Keratinocyte (primary cell): ENCODE measurements around the gene DBNL. TPM values are rescaled to one million over a fixed set of nuclear protein-coding genes. Genes with fewer than 3 reads are reported as not detected.

Experiments
- DNase-seq: peaks from one replicate; pipeline ENCODE4 v3.0.0-alpha.2; 2011; ENCODE audit warnings: low read depth, missing footprints, low spot score
- FAIRE-seq: peaks from 2 replicates; lab custom pipeline; 2011; peaks lifted over from hg19 to GRCh38; lab: Jason Lieb, UNC
- H2AFZ ChIP-seq: 2 replicates; pipeline ENCODE4 v1.6.0; 2012; ENCODE audit warnings: low read length, control low read depth, inconsistent platforms; ENCODE audit not compliant: control insufficient read depth
- H3K27ac ChIP-seq: 2 replicates; pipeline ENCODE4 v1.5.1; 2011; ENCODE audit warnings: low read length; ENCODE audit not compliant: control insufficient read depth, insufficient read depth
- H3K27me3 ChIP-seq: 3 replicates; pipeline ENCODE4 v1.6.0; 2011; ENCODE audit warnings: low read length; ENCODE audit not compliant: control insufficient read depth, insufficient read depth; ENCODE audit errors: extremely low read depth
- H3K36me3 ChIP-seq, 2 experiments: 2 replicates in 1 of 2; 3 replicates in 1 of 2; pipeline ENCODE4 v1.5.1; 2011; ENCODE audit warnings: low read length in 2 of 2, mild to moderate bottlenecking in 1 of 2; ENCODE audit not compliant: control insufficient read depth in 2 of 2, insufficient read depth in 2 of 2; ENCODE audit errors: extremely low read depth in 1 of 2
- H3K4me1 ChIP-seq: 3 replicates; pipeline ENCODE4 v1.5.1; 2011; ENCODE audit warnings: low read length; ENCODE audit not compliant: control insufficient read depth, insufficient read depth; ENCODE audit errors: extremely low read depth
- H3K4me2 ChIP-seq: 3 replicates; pipeline ENCODE4 v1.6.0; 2011; ENCODE audit warnings: low read depth, low read length; ENCODE audit not compliant: control insufficient read depth, insufficient read depth; ENCODE audit errors: extremely low read depth
- H3K4me3 ChIP-seq, 3 experiments: fragments of 200-600 bp in 1 of 3; sonication (generic) in 1 of 3; 2 replicates in 2 of 3; 3 replicates in 1 of 3; pipeline ENCODE4 v1.5.1; 2011 to 2016; ENCODE audit warnings: low read length in 3 of 3, mild to moderate bottlenecking in 3 of 3, control low read depth in 2 of 3, inconsistent platforms in 1 of 3, low read depth in 1 of 3, mixed read lengths in 1 of 3, mixed run types in 1 of 3, moderate library complexity in 1 of 3; ENCODE audit not compliant: control insufficient read depth in 2 of 3, insufficient read depth in 2 of 3; ENCODE audit errors: extremely low read depth in 1 of 3
- H3K79me2 ChIP-seq: 2 replicates; pipeline ENCODE4 v1.6.0; 2012; ENCODE audit warnings: low read length; ENCODE audit not compliant: control insufficient read depth, insufficient read depth
- H3K9ac ChIP-seq: 3 replicates; pipeline ENCODE4 v1.6.0; 2011; ENCODE audit warnings: low read length; ENCODE audit not compliant: control insufficient read depth, insufficient read depth; ENCODE audit errors: extremely low read depth
- H3K9me1 ChIP-seq: 3 replicates; pipeline ENCODE4 v1.6.0; 2011; ENCODE audit warnings: low read length; ENCODE audit not compliant: control insufficient read depth, insufficient read depth; ENCODE audit errors: extremely low read depth
- H3K9me3 ChIP-seq: 2 replicates; pipeline ENCODE4 v1.5.1; 2012; ENCODE audit warnings: low read depth, low read length; ENCODE audit not compliant: control insufficient read depth
- H4K20me1 ChIP-seq: 3 replicates; pipeline ENCODE4 v1.6.0; 2011; ENCODE audit warnings: low read length; ENCODE audit not compliant: control insufficient read depth, insufficient read depth; ENCODE audit errors: extremely low read depth
- CTCF ChIP-seq, 3 experiments: IDR thresholded peaks in 1 of 3; conservative IDR thresholded peaks in 1 of 3; optimal IDR thresholded peaks in 1 of 3; 2 replicates in 2 of 3; 3 replicates in 1 of 3; pipeline versions ENCODE3 to v1.5.1; 2011; ENCODE audit warnings: low read length in 3 of 3, mild to moderate bottlenecking in 3 of 3, moderate library complexity in 2 of 3, control low read depth in 1 of 3, inconsistent platforms in 1 of 3; ENCODE audit not compliant: insufficient read depth in 2 of 3; ENCODE audit errors: extremely low read depth in 1 of 3
- EZH2 ChIP-seq: IDR thresholded peaks from one replicate; pipeline ENCODE4 v1.6.1; 2012; ENCODE audit warnings: inconsistent platforms, mild to moderate bottlenecking, low read length, moderate library complexity
- dilution Hi-C: fragments of 300-500 bp; cut with MboI; formaldehyde crosslinking; loops from one replicate; pipeline ENCODE4 v1.7.0; 2020; ENCODE audit warnings: low sequenced_read_pairs; ENCODE audit not compliant: extremely low pct_ligation_motif_present
- polyA plus RNA-seq, 5 experiments: library from polyadenylated mRNA; depleted of rRNA in 3 of 5; stranded (reverse) in 3 of 5; stranded (forward) in 1 of 5; unstranded in 1 of 5; fragments of >200 nt; gene quantifications; 1 replicate in 1 of 5; 2 replicates in 3 of 5; 3 replicates in 1 of 5; pipeline versions ENCODE4 v1.2.1 to v1.2.3, GENCODE V29; 2011 to 2012; ENCODE audit warnings: missing spikeins in 2 of 5, low read depth in 1 of 5, low replicate concordance in 1 of 5

Gene DBNL
- polyA plus RNA-seq, 1 donor (not counting 4 experiments of a cell fraction or from before 2014, with no cell fraction given), result 76.1 TPM

GRCh38 chr7:44100458-44101302 lies 56.2 kb downstream of the DBNL start:
- H3K36me3 ChIP-seq, result no peaks in the 10 kb centered on the region
- no peak overlapping the region for H2AFZ ChIP-seq
- no peaks in the 10 kb centered on the region for H3K9me1 ChIP-seq
- H3K9me3 ChIP-seq, result no peaks in the 10 kb centered on the region
- no peak overlapping the region for H3K9ac ChIP-seq
- no peaks in the 10 kb centered on the region for H4K20me1 ChIP-seq
- FAIRE-seq (no peak), DNase-seq (no peak)
- dilution Hi-C loops, result no loop called here
- TF ChIP-seq CTCF (optimal IDR thresholded peaks at IDR 0.05 in 1 of 3, IDR thresholded peaks at IDR 0.05 in 1 of 3, conservative IDR thresholded peaks at IDR 0.05 in 1 of 3; ENCODE audit: extremely low read depth in 1 of 3, insufficient read depth in 2 of 3, low read length in 3 of 3) (no peak), EZH2 (no peak)
- no peak overlapping the region for H3K4me2 ChIP-seq
- H3K27me3 ChIP-seq, result peaks cover 11% of the 10 kb centered on the region
- H3K79me2 ChIP-seq, result no peaks in the 10 kb centered on the region
- H3K4me1 ChIP-seq, result peaks cover 25% of the 10 kb centered on the region
- H3K4me3 ChIP-seq, result no peak overlapping the region
- H3K27ac ChIP-seq, result no peak overlapping the region

GRCh38 chr7:44101303-44101965 lies 56.9 kb downstream of the DBNL start:
- no peaks in the 10 kb centered on the region for H3K9me3 ChIP-seq
- no peak overlapping the region for H3K4me3 ChIP-seq
- no peak for FAIRE-seq
- H3K4me2 ChIP-seq, result no peak overlapping the region
- H3K27me3 ChIP-seq, result peaks cover 11% of the 10 kb centered on the region
- no peak overlapping the region for H3K27ac ChIP-seq
- H4K20me1 ChIP-seq, result no peaks in the 10 kb centered on the region
- H3K79me2 ChIP-seq, result no peaks in the 10 kb centered on the region
- H2AFZ ChIP-seq, result no peak overlapping the region
- dilution Hi-C loops, result no loop called here
- no peak for TF ChIP-seq CTCF (optimal IDR thresholded peaks at IDR 0.05 in 1 of 3, IDR thresholded peaks at IDR 0.05 in 1 of 3, conservative IDR thresholded peaks at IDR 0.05 in 1 of 3; ENCODE audit: extremely low read depth in 1 of 3, insufficient read depth in 2 of 3, low read length in 3 of 3)
- TF ChIP-seq EZH2, result no peak
- no peaks in the 10 kb centered on the region for H3K36me3 ChIP-seq
- DNase-seq, result no peak
- no peaks in the 10 kb centered on the region for H3K9me1 ChIP-seq
- peaks cover 25% of the 10 kb centered on the region for H3K4me1 ChIP-seq
- H3K9ac ChIP-seq, result no peak overlapping the region
